Measurements from ENCODE around the gene SNX21. TPM values are rescaled to one million over a fixed set of nuclear protein-coding genes. Genes with fewer than 3 reads are reported as not detected.

Gene SNX21
- total and polyA plus RNA-seq, 9 of the 15 experiments (the other 6 are each of a cell fraction or from before 2014, with no cell fraction given): 0.10 to 1.2 (median 0.42) TPM

- TF ChIP-seq TRIM25 (IDR thresholded peaks at IDR 0.05; ENCODE audit: borderline replicate concordance) (no peak), ZNF384 (IDR thresholded peaks at IDR 0.05; ENCODE audit: low read depth, low read length) (no peak), ZC3H4 (CRISPR knock-in tag; IDR thresholded peaks at IDR 0.05; ENCODE audit: borderline replicate concordance) (no peak), PKNOX1 (IDR thresholded peaks at IDR 0.05) (peak; percentile 100), TRIM28 (IDR thresholded peaks at IDR 0.05) (no peak), ZNF431 (CRISPR knock-in tag; IDR thresholded peaks at IDR 0.05) (no peak), CTCFL (IDR thresholded peaks at IDR 0.05; ENCODE audit: borderline replicate concordance, insufficient read depth, low read depth, low read length, poor library complexity, severe bottlenecking) (no peak), TOE1 (IDR thresholded peaks at IDR 0.05; ENCODE audit: borderline replicate concordance) (no peak), TOE1 (CRISPR knock-in tag; IDR thresholded peaks at IDR 0.05; ENCODE audit: borderline replicate concordance, low read depth) (no peak), CHD4 (IDR thresholded peaks at IDR 0.05; ENCODE audit: insufficient read depth, insufficient replicate concordance, low read depth, low read length, poor library complexity, severe bottlenecking) (no peak), NFATC3 (IDR thresholded peaks at IDR 0.05) (peak; percentile 64; the same call in 1 of the 2 replicates), ZFP36 (IDR thresholded peaks at IDR 0.05; ENCODE audit: low read depth, low read length, partially characterized antibody) (peak; percentile 90), MYC (IDR thresholded peaks at IDR 0.05; ENCODE audit: low read depth, low read length) (no peak), MYC (CRISPR knock-in tag; IDR thresholded peaks at IDR 0.05; ENCODE audit: borderline replicate concordance, low read depth) (peak; percentile 56; the same call in 1 of the 2 replicates), BCL6 (CRISPR knock-in tag; IDR thresholded peaks at IDR 0.05) (no peak), DNMT1 (IDR thresholded peaks at IDR 0.05) (0 out of 2 replicates have a peak, but pooled peaks have one; percentile 22), MTF1 (CRISPR knock-in tag; IDR thresholded peaks at IDR 0.05; ENCODE audit: borderline replicate concordance) (no peak), XRCC3 (IDR thresholded peaks at IDR 0.05) (no peak), YY1 (IDR thresholded peaks at IDR 0.05; ENCODE audit: borderline replicate concordance in 1 of 3, control insufficient read depth in 1 of 3, extremely low read depth in 1 of 3, insufficient read depth in 3 of 3, insufficient read length in 1 of 3, insufficient replicate concordance in 2 of 3, low read depth in 1 of 3, low read length in 2 of 3) (peak; percentile 90 to 97 (median 91)), PTTG1 (tag; IDR thresholded peaks at IDR 0.05; ENCODE audit: low read depth) (0 out of 2 replicates have a peak, but pooled peaks have one; percentile 25), MYBL2 (IDR thresholded peaks at IDR 0.05; ENCODE audit: low read depth) (no peak), MYBL2 (CRISPR knock-in tag; IDR thresholded peaks at IDR 0.05; ENCODE audit: borderline replicate concordance) (no peak), FOXK2 (conservative IDR thresholded peaks at IDR 0.05 in 1 of 2, IDR thresholded peaks at IDR 0.05 in 1 of 2; ENCODE audit: low read depth in 2 of 2) (peak in 1 of 2 experiments; percentile 31; a peak in 1 of 4 replicates)
These were observed 47.6 kb downstream of the SNX21 start, which contains the start of gene ZSWIM1 (continued) for GRCh38 chr20:45880988-45881788.
